ENCODE results near the gene LYG1.

LYG1 gene

DNA sequence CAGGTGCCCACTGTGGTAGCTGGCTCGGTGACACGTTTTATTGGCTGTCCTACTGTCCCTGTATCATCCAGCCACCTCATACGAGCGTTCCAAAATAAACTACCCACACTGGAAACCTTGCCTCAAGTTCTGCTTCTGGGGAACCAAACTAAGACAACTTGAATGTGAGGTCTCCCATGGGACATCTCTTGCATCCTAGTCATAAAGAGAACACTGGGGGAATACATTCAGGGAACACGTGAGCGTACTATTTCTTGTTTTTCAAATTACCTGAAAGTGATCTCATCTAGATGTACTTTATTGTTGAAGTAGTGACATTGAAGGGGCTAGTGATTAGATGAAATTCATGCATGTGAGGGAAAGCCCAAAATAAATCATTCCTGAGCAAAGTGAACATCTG, 60.6 kb downstream of the LYG1 start:
- TF ChIP-seq, protein P1, sequence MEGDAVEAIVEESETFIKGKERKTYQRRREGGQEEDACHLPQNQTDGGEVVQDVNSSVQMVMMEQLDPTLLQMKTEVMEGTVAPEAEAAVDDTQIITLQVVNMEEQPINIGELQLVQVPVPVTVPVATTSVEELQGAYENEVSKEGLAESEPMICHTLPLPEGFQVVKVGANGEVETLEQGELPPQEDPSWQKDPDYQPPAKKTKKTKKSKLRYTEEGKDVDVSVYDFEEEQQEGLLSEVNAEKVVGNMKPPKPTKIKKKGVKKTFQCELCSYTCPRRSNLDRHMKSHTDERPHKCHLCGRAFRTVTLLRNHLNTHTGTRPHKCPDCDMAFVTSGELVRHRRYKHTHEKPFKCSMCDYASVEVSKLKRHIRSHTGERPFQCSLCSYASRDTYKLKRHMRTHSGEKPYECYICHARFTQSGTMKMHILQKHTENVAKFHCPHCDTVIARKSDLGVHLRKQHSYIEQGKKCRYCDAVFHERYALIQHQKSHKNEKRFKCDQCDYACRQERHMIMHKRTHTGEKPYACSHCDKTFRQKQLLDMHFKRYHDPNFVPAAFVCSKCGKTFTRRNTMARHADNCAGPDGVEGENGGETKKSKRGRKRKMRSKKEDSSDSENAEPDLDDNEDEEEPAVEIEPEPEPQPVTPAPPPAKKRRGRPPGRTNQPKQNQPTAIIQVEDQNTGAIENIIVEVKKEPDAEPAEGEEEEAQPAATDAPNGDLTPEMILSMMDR (IDR thresholded peaks at IDR 0.05; ENCODE audit: insufficient read depth, low read depth, low read length, missing control alignments) = no peak
- no peak overlapping the region for H3K4me3 ChIP-seq (ENCODE audit: low read depth, low read length)
- peak; percentile 12 for DNase-seq (ENCODE audit: low read depth)

DNA sequence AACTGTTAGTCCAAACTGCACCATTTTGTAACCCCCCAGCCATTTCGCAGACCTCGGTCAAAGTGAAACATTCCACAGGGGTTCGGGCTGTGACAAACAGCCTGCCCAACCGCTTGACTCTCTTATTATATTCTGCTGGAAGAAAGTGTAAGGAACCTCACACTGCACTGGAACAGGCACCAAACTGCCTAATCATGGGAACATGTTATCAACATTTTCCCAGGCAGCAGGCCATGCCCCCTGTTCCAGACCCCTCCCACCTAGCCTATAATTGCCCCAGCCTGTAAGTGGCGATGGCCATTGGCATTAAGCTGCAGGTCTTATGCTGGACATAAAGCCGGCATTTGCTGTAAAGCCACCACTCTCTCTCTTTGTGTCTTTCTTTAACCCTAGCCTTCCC, 62.4 kb downstream of the LYG1 start:
- DNase-seq (ENCODE audit: low read depth) = no peak
- TF ChIP-seq, protein P1 (IDR thresholded peaks at IDR 0.05; ENCODE audit: insufficient read depth, low read depth, low read length, missing control alignments) = no peak
- no peak overlapping the region for H3K4me3 ChIP-seq (ENCODE audit: low read depth, low read length)
